Natural killer cell (primary cell): ENCODE measurements around the gene ECHS1. TPM values are rescaled to one million over a fixed set of nuclear protein-coding genes. Genes with fewer than 3 reads are reported as not detected.

Experiments
- ATAC-seq, 3 donors: fragments of 150-1000 bp in 2 of 3; fragments of 200-7000 bp in 1 of 3; cut with Tn5 transposase; 1 replicate in 1 of 3; 2 replicates in 2 of 3; pipeline ENCODE4 v1.10.0; 2021; ENCODE audit warnings: mild to moderate bottlenecking in 2 of 3, moderate library complexity in 2 of 3
- DNase-seq, 2 donors: peaks; one replicate each; pipeline versions ENCODE4 v3.0.0 to v3.0.0-alpha.2; 2013 to 2021; ENCODE audit warnings: mixed read lengths in 1 of 2
- H3K27ac ChIP-seq: one replicate; pipeline ENCODE4 v1.5.1; 2013; ENCODE audit warnings: mild to moderate bottlenecking, low read length
- H3K27me3 ChIP-seq: one replicate; pipeline ENCODE4 v1.6.1; 2013; ENCODE audit warnings: low read length; ENCODE audit not compliant: control insufficient read depth, insufficient read depth
- H3K36me3 ChIP-seq: one replicate; pipeline ENCODE4 v1.6.1; 2013; ENCODE audit warnings: low read length; ENCODE audit not compliant: control insufficient read depth, insufficient read depth
- H3K4me1 ChIP-seq: one replicate; pipeline ENCODE4 v1.6.1; 2013; ENCODE audit warnings: low read length; ENCODE audit not compliant: control insufficient read depth, insufficient read depth
- H3K4me3 ChIP-seq: one replicate; pipeline ENCODE4 v1.5.1; 2013; ENCODE audit warnings: low read length
- H3K9me3 ChIP-seq: one replicate; pipeline ENCODE4 v1.6.1; 2013; ENCODE audit warnings: low read length; ENCODE audit not compliant: control insufficient read depth, insufficient read depth
- H3K27ac Mint-ChIP-seq, 2 donors: one replicate each; pipeline ENCODE4 v1.8.0; 2022; ENCODE audit warnings: mild to moderate bottlenecking in 2 of 2, mixed read lengths in 2 of 2, moderate library complexity in 1 of 2
- H3K27me3 Mint-ChIP-seq, 2 donors: one replicate each; pipeline ENCODE4 v1.8.0; 2022; ENCODE audit warnings: low read depth in 2 of 2, mixed read lengths in 2 of 2
- H3K36me3 Mint-ChIP-seq: one replicate; pipeline ENCODE4 v1.8.0; 2022; ENCODE audit warnings: mixed read lengths
- H3K4me1 Mint-ChIP-seq, 2 donors: one replicate each; pipeline ENCODE4 v1.8.0; 2022; ENCODE audit warnings: mixed read lengths in 2 of 2
- H3K4me3 Mint-ChIP-seq: one replicate; pipeline ENCODE4 v1.8.0; 2022; ENCODE audit warnings: mild to moderate bottlenecking, moderate library complexity, mixed read lengths
- H3K9me3 Mint-ChIP-seq, 2 donors: one replicate each; pipeline ENCODE4 v1.8.0; 2022; ENCODE audit warnings: mixed read lengths in 2 of 2
- WGBS: methylation state at CpG from one replicate; pipeline ENCODE4 v1.1.7; 2013; ENCODE audit warnings: missing lambda C conversion rate; ENCODE audit not compliant: insufficient coverage; 5-methylcytosine and 5-hydroxymethylcytosine counted together
- intact Hi-C: fragments of 100-400 bp; cut with micrococcal nuclease; formaldehyde crosslinking; loops from one replicate; pipeline ENCODE4 v1.14.2; 2022
- total RNA-seq, 4 donors: library from RNA; stranded (reverse); fragments of 120-200 nt in 1 of 4; gene quantifications; one replicate each; pipeline versions ENCODE4 v1.2.3 to v1.2.4, GENCODE V29; 2013 to 2022
- TF ChIP-seq, protein P1 (sequence below): fragments of 200-600 bp; IDR thresholded peaks from one replicate; pipeline ENCODE4 v1.8.0; 2022; ENCODE audit warnings: antibody characterized with exemption

ECHS1 gene
- total RNA-seq, 3 donors from 2014 or later (not counting 1 experiment from before 2014, with no cell fraction given), result 17.7 to 21.3 (median 19.9) TPM

DNA sequence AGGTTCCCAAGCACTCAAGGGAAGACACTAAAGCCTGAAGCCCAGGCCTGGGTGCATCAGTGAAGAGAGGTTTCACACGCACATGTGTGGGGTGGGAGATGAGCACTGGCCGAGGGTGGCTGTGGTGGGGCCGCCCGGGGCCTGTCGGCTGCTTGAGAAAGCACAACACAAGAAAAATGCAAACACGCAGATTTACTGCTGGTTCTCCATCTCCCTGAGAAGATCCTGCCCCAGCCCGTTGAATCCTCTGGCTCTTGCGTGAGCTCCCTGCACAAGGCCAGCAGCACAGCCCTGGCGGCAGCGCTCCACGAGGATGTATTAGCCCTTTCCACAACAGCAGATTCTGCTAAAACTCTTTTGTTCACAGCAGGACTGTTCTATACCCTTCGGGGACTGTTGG, 58.2 kb downstream of the ECHS1 start:
- Mint-ChIP-seq H3K9me3 (no peaks in the 10 kb centered on the region), H3K4me1 (peaks cover 7 to 18% of the 10 kb centered on the region in 2 donors), H3K4me3 (no peak overlapping the region), H3K27ac (no peak overlapping the region), H3K36me3 (no peaks in the 10 kb centered on the region), H3K27me3 (peaks cover 0 to 6% of the 10 kb centered on the region in 2 donors)
- Histone ChIP-seq H3K36me3 (peaks cover 26% of the 10 kb centered on the region), H3K27ac (no peak overlapping the region), H3K4me3 (no peak overlapping the region), H3K4me1 (peaks cover 14% of the 10 kb centered on the region), H3K9me3 (no peaks in the 10 kb centered on the region), H3K27me3 (no peaks in the 10 kb centered on the region)
- TF ChIP-seq, protein P1, sequence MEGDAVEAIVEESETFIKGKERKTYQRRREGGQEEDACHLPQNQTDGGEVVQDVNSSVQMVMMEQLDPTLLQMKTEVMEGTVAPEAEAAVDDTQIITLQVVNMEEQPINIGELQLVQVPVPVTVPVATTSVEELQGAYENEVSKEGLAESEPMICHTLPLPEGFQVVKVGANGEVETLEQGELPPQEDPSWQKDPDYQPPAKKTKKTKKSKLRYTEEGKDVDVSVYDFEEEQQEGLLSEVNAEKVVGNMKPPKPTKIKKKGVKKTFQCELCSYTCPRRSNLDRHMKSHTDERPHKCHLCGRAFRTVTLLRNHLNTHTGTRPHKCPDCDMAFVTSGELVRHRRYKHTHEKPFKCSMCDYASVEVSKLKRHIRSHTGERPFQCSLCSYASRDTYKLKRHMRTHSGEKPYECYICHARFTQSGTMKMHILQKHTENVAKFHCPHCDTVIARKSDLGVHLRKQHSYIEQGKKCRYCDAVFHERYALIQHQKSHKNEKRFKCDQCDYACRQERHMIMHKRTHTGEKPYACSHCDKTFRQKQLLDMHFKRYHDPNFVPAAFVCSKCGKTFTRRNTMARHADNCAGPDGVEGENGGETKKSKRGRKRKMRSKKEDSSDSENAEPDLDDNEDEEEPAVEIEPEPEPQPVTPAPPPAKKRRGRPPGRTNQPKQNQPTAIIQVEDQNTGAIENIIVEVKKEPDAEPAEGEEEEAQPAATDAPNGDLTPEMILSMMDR, result no peak
- ATAC-seq (no peak), DNase-seq (no peak)
- 92% methylated on average over 12 of the region's 12 CpGs for WGBS
- intact Hi-C loops, result no loop called here

GRCh38 chr10:133313192-133313591, 60.0 kb downstream of the ECHS1 start:
- no peaks in the 10 kb centered on the region for H3K27me3 ChIP-seq
- TF ChIP-seq, protein P1, result no peak
- peaks cover 12% of the 10 kb centered on the region for H3K4me1 ChIP-seq
- H3K36me3 ChIP-seq, result peaks cover 30% of the 10 kb centered on the region
- Mint-ChIP-seq H3K4me3 (no peak overlapping the region), H3K4me1 (peaks cover 6 to 9% of the 10 kb centered on the region in 2 donors), H3K27ac (no peak overlapping the region), H3K9me3 (no peaks in the 10 kb centered on the region), H3K36me3 (no peaks in the 10 kb centered on the region), H3K27me3 (no peaks in the 10 kb centered on the region)
- no peak overlapping the region for H3K27ac ChIP-seq
- no peak for ATAC-seq
- no peak overlapping the region for H3K4me3 ChIP-seq
- intact Hi-C loops, result no loop called here
- no peaks in the 10 kb centered on the region for H3K9me3 ChIP-seq
- WGBS, result 94% methylated on average over 4 of the region's 4 CpGs
- DNase-seq, result no peak

DNA sequence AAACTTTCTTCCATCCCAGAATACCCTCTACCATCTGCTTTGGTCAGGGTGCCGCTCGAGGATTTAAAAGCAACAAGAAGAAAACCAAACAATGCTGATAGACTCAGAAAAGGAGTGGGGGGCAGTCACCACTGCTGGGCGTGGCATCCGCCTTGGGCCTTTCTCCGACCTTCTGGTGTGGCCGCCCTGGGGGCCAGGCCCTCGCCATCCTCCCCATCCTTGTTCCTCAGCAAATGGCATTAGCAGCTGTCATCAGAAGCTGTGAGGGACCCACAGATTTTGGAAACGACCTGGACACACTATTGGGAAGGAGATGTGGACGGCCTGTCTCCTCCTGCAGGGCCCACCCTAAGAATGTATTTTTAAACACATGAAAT, 60.4 kb downstream of the ECHS1 start:
- TF ChIP-seq, protein P1, result no peak
- ATAC-seq, result no peak
- DNase-seq, result no peak
- H3K36me3 ChIP-seq, result peaks cover 30% of the 10 kb centered on the region
- WGBS, result 95% methylated on average over 9 of the region's 9 CpGs
- no peaks in the 10 kb centered on the region for H3K9me3 Mint-ChIP-seq
- H3K9me3 ChIP-seq, result no peaks in the 10 kb centered on the region
- H3K4me3 Mint-ChIP-seq, result no peak overlapping the region
- H3K27ac ChIP-seq, result no peak overlapping the region
- no peak overlapping the region for H3K4me3 ChIP-seq
- H3K4me1 ChIP-seq, result peaks cover 16% of the 10 kb centered on the region
- H3K36me3 Mint-ChIP-seq, result no peaks in the 10 kb centered on the region
- H3K27me3 ChIP-seq, result no peaks in the 10 kb centered on the region
- intact Hi-C loops, result no loop called here
- no peak overlapping the region for H3K27ac Mint-ChIP-seq
- no peaks in the 10 kb centered on the region for H3K27me3 Mint-ChIP-seq
- peaks cover 11 to 14% of the 10 kb centered on the region in 2 donors for H3K4me1 Mint-ChIP-seq

Other genes with a start within 250 kb of the ECHS1 start
- 1 to 10 TPM in 2 of 3 donors, not detected in 1; 2.1 to 5.9 TPM for gene KNDC1, start 213.1 kb downstream of the ECHS1 start, total RNA-seq
- gene UTF1, start 143.1 kb downstream of the ECHS1 start, total RNA-seq, result under 1 TPM in 2 of 3 donors, not detected in 1; 0.31 to 0.33 TPM
- gene VENTX, start 135.5 kb downstream of the ECHS1 start, total RNA-seq, result 1 to 10 TPM in 1 of 3 donors, under 1 TPM in 2; 0.48 to 4.1 (median 0.75) TPM
- 100 to 1,000 TPM; 357 to 682 (median 425) TPM for gene ADAM8, start 96.5 kb downstream of the ECHS1 start, total RNA-seq
- gene TUBGCP2, start 64.5 kb downstream of the ECHS1 start, total RNA-seq, result 10 to 100 TPM; 74.3 to 81.8 (median 78.7) TPM
- gene ZNF511, start 64.4 kb downstream of the ECHS1 start, total RNA-seq, result 10 to 100 TPM; 28.1 to 39.0 (median 32.4) TPM
- gene CALY, start 36.5 kb downstream of the ECHS1 start, total RNA-seq, result not detected
- not detected for gene PRAP1, start 26.0 kb downstream of the ECHS1 start, total RNA-seq
- gene FUOM, start 15.3 kb downstream of the ECHS1 start, total RNA-seq, result 1 to 10 TPM; 7.6 to 9.5 (median 7.9) TPM
- 1 to 10 TPM; 4.2 to 5.8 (median 5.5) TPM for gene PAOX, start 5.9 kb upstream of the ECHS1 start, total RNA-seq
- 10 to 100 TPM; 64.3 to 76.3 (median 67.1) TPM for gene MTG1, start 20.8 kb upstream of the ECHS1 start, total RNA-seq
- gene SPRN, start 51.3 kb upstream of the ECHS1 start, total RNA-seq, result not detected
- 10 to 100 TPM in 1 of 3 donors, 1 to 10 TPM in 2; 8.6 to 13.8 (median 9.9) TPM for gene SCART1, start 80.6 kb upstream of the ECHS1 start, total RNA-seq
- gene CYP2E1, start 154.0 kb upstream of the ECHS1 start, total RNA-seq, result 1 to 10 TPM; 2.8 to 3.8 (median 2.9) TPM
- gene SYCE1, start 192.2 kb upstream of the ECHS1 start, total RNA-seq, result under 1 TPM in 1 of 3 donors, not detected in 2; 0.82 TPM